Naive thymus-derived CD4-positive, alpha-beta T cell (primary cell): Measurements from ENCODE around the gene CBX5. TPM values are rescaled to one million over a fixed set of nuclear protein-coding genes. Genes with fewer than 3 reads are reported as not detected.
"Not testable (repeated sequence)": the region's sequence is repeated elsewhere in the genome, so short reads cannot be mapped to it uniquely, and the experiment has no call there.

Experiments used
- ATAC-seq: fragments of 150-1000 bp; cut with Tn5 transposase; 2 replicates; pipeline ENCODE4 v1.10.0; 2021; ENCODE audit warnings: mild to moderate bottlenecking, moderate library complexity
- CTCF ChIA-PET: fragments of 350-600 bp; sonication (Branson Sonifier 250); formaldehyde crosslinking; loops from one replicate; lab custom pipeline; 2021; ENCODE audit warnings: antibody characterized with exemption; lab: Charles Lee
- POLR2A ChIA-PET: fragments of 350-600 bp; sonication (Branson Sonifier 250); formaldehyde crosslinking; loops from one replicate; lab custom pipeline; 2021; ENCODE audit warnings: antibody characterized with exemption, inconsistent platforms; lab: Charles Lee
- DNase-seq, 9 donors: peaks; one replicate each; pipeline versions ENCODE4 v3.0.0 to v3.0.0-alpha.2; 2020 to 2022; ENCODE audit warnings: mixed read lengths in 1 of 9
- H3K27ac ChIP-seq: one replicate; pipeline ENCODE4 v1.7.0; 2013; ENCODE audit warnings: mild to moderate bottlenecking, low read depth, low read length, moderate library complexity
- H3K27me3 ChIP-seq, 2 donors: one replicate each; pipeline ENCODE4 v1.7.0; 2013; ENCODE audit warnings: low read length in 2 of 2, mild to moderate bottlenecking in 2 of 2, moderate library complexity in 2 of 2; ENCODE audit not compliant: control insufficient read depth in 2 of 2, insufficient read depth in 2 of 2
- H3K36me3 ChIP-seq, 3 experiments: 1 replicate in 2 of 3; 2 replicates in 1 of 3; pipeline ENCODE4 v1.7.0; 2013; ENCODE audit warnings: low read length in 3 of 3, mild to moderate bottlenecking in 3 of 3, moderate library complexity in 1 of 3; ENCODE audit not compliant: insufficient read depth in 3 of 3, control insufficient read depth in 2 of 3
- H3K4me1 ChIP-seq, 2 donors: one replicate each; pipeline ENCODE4 v1.7.0; 2013; ENCODE audit warnings: low read length in 2 of 2, mild to moderate bottlenecking in 2 of 2, moderate library complexity in 1 of 2; ENCODE audit not compliant: control insufficient read depth in 2 of 2, insufficient read depth in 2 of 2
- H3K4me3 ChIP-seq: 2 replicates; pipeline ENCODE4 v1.7.0; 2013; ENCODE audit warnings: mild to moderate bottlenecking, low read length
- H3K9me3 ChIP-seq, 3 experiments: 1 replicate in 2 of 3; 2 replicates in 1 of 3; pipeline ENCODE4 v1.7.0; 2013; ENCODE audit warnings: low read length in 3 of 3; ENCODE audit not compliant: control insufficient read depth in 2 of 3
- H3K27ac Mint-ChIP-seq, 9 donors: one replicate each; pipeline ENCODE4 v1.8.0; 2020 to 2022; ENCODE audit warnings: mixed read lengths in 9 of 9, mild to moderate bottlenecking in 8 of 9, moderate library complexity in 5 of 9, inconsistent platforms in 2 of 9
- H3K27me3 Mint-ChIP-seq, 5 donors: one replicate each; pipeline ENCODE4 v1.8.0; 2021 to 2022; ENCODE audit warnings: mixed read lengths in 5 of 5, mild to moderate bottlenecking in 1 of 5
- H3K36me3 Mint-ChIP-seq, 5 donors: one replicate each; pipeline ENCODE4 v1.8.0; 2020 to 2022; ENCODE audit warnings: mixed read lengths in 5 of 5, mild to moderate bottlenecking in 3 of 5, inconsistent platforms in 1 of 5
- H3K4me1 Mint-ChIP-seq, 7 donors: one replicate each; pipeline ENCODE4 v1.8.0; 2020 to 2022; ENCODE audit warnings: mixed read lengths in 7 of 7, mild to moderate bottlenecking in 3 of 7, inconsistent platforms in 1 of 7
- H3K4me3 Mint-ChIP-seq, 10 donors: one replicate each; pipeline ENCODE4 v1.8.0; 2020 to 2022; ENCODE audit warnings: mild to moderate bottlenecking in 10 of 10, mixed read lengths in 10 of 10, moderate library complexity in 6 of 10, inconsistent platforms in 2 of 10
- H3K9me3 Mint-ChIP-seq, 11 donors: one replicate each; pipeline ENCODE4 v1.8.0; 2020 to 2022; ENCODE audit warnings: mixed read lengths in 11 of 11, mild to moderate bottlenecking in 4 of 11, inconsistent platforms in 1 of 11, moderate library complexity in 1 of 11
- intact Hi-C, 2 donors: fragments of 100-400 bp; cut with micrococcal nuclease; formaldehyde crosslinking; loops; one replicate each; pipeline ENCODE4 v1.15.1; 2023
- polyA plus RNA-seq, 2 donors: library from polyadenylated mRNA; unstranded; fragments of 300-500 nt; fragmentation: Illumina TruSeq; gene quantifications; one replicate each; pipeline ENCODE4 v1.2.3, GENCODE V29; 2021
- total RNA-seq, 6 experiments: library from RNA in 5 of 6; stranded (reverse) in 5 of 6; gene quantifications; 1 replicate in 5 of 6; 2 replicates in 1 of 6; pipeline ENCODE4 v1.2.3 and lab custom pipeline; 2021 to 2026

Gene CBX5
- total and polyA plus RNA-seq, 7 experiments from 2014 or later = 28.2 to 133 (median 51.9) TPM

GRCh38 chr12:54286042-54287030 is 6.4 kb upstream of the CBX5 start:
- ChIA-PET POLR2A (interaction anchor here (0.6 to 1.9 kb wide), 5 partner anchors 9 to 79 kb away, joined by 4 to 10 read pairs (median 5); no protein-coding TSS in a partner anchor), CTCF (interaction anchor here (1.5 kb wide), 1 partner anchor 14 kb away, joined by 3 read pairs; no protein-coding TSS in a partner anchor)
- Mint-ChIP-seq H3K4me1 (peaks cover 0 to 59% (median 42%) of the 10 kb centered on the region in 7 donors), H3K4me3 (peak overlapping the region in 4 of 10 donors; percentile 16 to 33 (median 23)), H3K27ac (peak overlapping the region in 6 of 9 donors; percentile 15 to 84 (median 66)), H3K27me3 (no peaks in the 10 kb centered on the region), H3K9me3 (peaks cover 0 to 2% (median 0%) of the 10 kb centered on the region in 11 donors), H3K36me3 (peaks cover 18 to 45% (median 37%) of the 10 kb centered on the region in 5 donors)
- H3K27ac ChIP-seq = no peak overlapping the region
- H3K36me3 ChIP-seq = peaks cover 37 to 70% (median 52%) of the 10 kb centered on the region in 3 experiments
- H3K9me3 ChIP-seq = no peaks in the 10 kb centered on the region
- intact Hi-C loops = no loop called here
- ATAC-seq (no peak), DNase-seq (no peak)
- peaks cover 41 to 44% of the 10 kb centered on the region in 2 donors for H3K4me1 ChIP-seq
- H3K4me3 ChIP-seq = no peak overlapping the region
- H3K27me3 ChIP-seq = no peaks in the 10 kb centered on the region

GRCh38 chr12:54285150-54286041 is 5.5 kb upstream of the CBX5 start:
- H3K4me3 ChIP-seq = no peak overlapping the region

GRCh38 chr12:54284070-54284780 is 4.3 kb upstream of the CBX5 start:
- H3K27ac ChIP-seq = peak overlapping the region; percentile 92
- Mint-ChIP-seq H3K4me3 (peak overlapping the region in 1 of 10 donors; percentile 60), H3K27ac (peak overlapping the region in 5 of 9 donors; percentile 16 to 84 (median 54)), H3K36me3 (peaks cover 18 to 46% (median 37%) of the 10 kb centered on the region in 5 donors), H3K4me1 (peaks cover 0 to 61% (median 43%) of the 10 kb centered on the region in 7 donors)
- H3K27me3 Mint-ChIP-seq, H3K9me3 ChIP-seq, H3K9me3 Mint-ChIP-seq, H3K4me3 ChIP-seq, DNase-seq, intact Hi-C loops, ATAC-seq, H3K27me3 ChIP-seq: not testable (repeated sequence)
- H3K36me3 ChIP-seq = peaks cover 37 to 69% (median 53%) of the 10 kb centered on the region in 3 experiments
- POLR2A ChIA-PET = interaction anchor here (0.6 to 3.2 kb wide), 6 partner anchors 9 to 84 kb away, joined by 3 to 17 read pairs (median 4); no protein-coding TSS in a partner anchor
- CTCF ChIA-PET = interaction anchor here (1.2 kb wide), 1 partner anchor 33 kb away, joined by 4 read pairs; no protein-coding TSS in a partner anchor
- H3K4me1 ChIP-seq = peaks cover 44% of the 10 kb centered on the region in 2 donors

More at GRCh38 chr12:54285150-54286041, 5.5 kb upstream of the CBX5 start:
- Mint-ChIP-seq H3K9me3 (peaks cover 0 to 2% (median 0%) of the 10 kb centered on the region in 11 donors), H3K4me1 (peaks cover 0 to 61% (median 43%) of the 10 kb centered on the region in 7 donors), H3K4me3 (peak overlapping the region in 6 of 10 donors; percentile 47 to 72 (median 54)), H3K27ac (peak overlapping the region in 8 of 9 donors; percentile 25 to 84 (median 55)), H3K36me3 (peaks cover 18 to 46% (median 37%) of the 10 kb centered on the region in 5 donors), H3K27me3 (no peaks in the 10 kb centered on the region)
- ATAC-seq (no peak), DNase-seq (peak in 1 of 9 donors; percentile 10)
- no peaks in the 10 kb centered on the region for H3K27me3 ChIP-seq
- peaks cover 44% of the 10 kb centered on the region in 2 donors for H3K4me1 ChIP-seq
- POLR2A ChIA-PET = interaction anchor here (1.9 to 3.2 kb wide), 3 partner anchors 7 to 75 kb away, joined by 10 to 17 read pairs (median 15); no protein-coding TSS in a partner anchor
- H3K36me3 ChIP-seq = peaks cover 37 to 70% (median 53%) of the 10 kb centered on the region in 3 experiments
- H3K9me3 ChIP-seq = no peaks in the 10 kb centered on the region
- intact Hi-C loops = no loop called here
- CTCF ChIA-PET = interaction anchor here (1.5 kb wide), 1 partner anchor 13 kb away, joined by 3 read pairs; no protein-coding TSS in a partner anchor
- peak overlapping the region; percentile 28 for H3K27ac ChIP-seq

- peak overlapping the region; percentile 92 for H3K27ac ChIP-seq
- intact Hi-C loops = no loop called here
- CTCF ChIA-PET = interaction anchor here (0.6 to 1.2 kb wide), 3 partner anchors 9 to 97 kb away, joined by 3 to 4 read pairs (median 3); no protein-coding TSS in a partner anchor
- no peaks in the 10 kb centered on the region for H3K27me3 ChIP-seq
- peak overlapping the region; percentile 97 for H3K4me3 ChIP-seq
- H3K36me3 ChIP-seq = peaks cover 33 to 57% (median 52%) of the 10 kb centered on the region in 3 experiments
- Mint-ChIP-seq H3K4me3 (peak overlapping the region in 1 of 10 donors; percentile 78), H3K36me3 (peaks cover 18 to 43% (median 34%) of the 10 kb centered on the region in 5 donors), H3K9me3 (peaks cover 0 to 3% (median 0%) of the 10 kb centered on the region in 11 donors), H3K27ac (peak overlapping the region in 1 of 9 donors; percentile 75), H3K4me1 (peaks cover 0 to 61% (median 43%) of the 10 kb centered on the region in 7 donors), H3K27me3 (no peaks in the 10 kb centered on the region)
- ATAC-seq (no peak), DNase-seq (peak in 2 of 9 donors; percentile 20 to 45)
- H3K9me3 ChIP-seq = no peaks in the 10 kb centered on the region
- peaks cover 53 to 54% of the 10 kb centered on the region in 2 donors for H3K4me1 ChIP-seq
- POLR2A ChIA-PET = interaction anchor here (0.9 to 3.2 kb wide), 4 partner anchors 10 to 86 kb away, joined by 3 to 17 read pairs (median 10); no protein-coding TSS in a partner anchor
Observed at GRCh38 chr12:54282949-54283593, 3.1 kb upstream of the CBX5 start.

GRCh38 chr12:54281694-54282093 is 1.8 kb upstream of the CBX5 start:
- H3K27ac Mint-ChIP-seq, H3K27me3 ChIP-seq, H3K27me3 Mint-ChIP-seq, H3K9me3 ChIP-seq, H3K4me3 Mint-ChIP-seq, ATAC-seq, DNase-seq, H3K9me3 Mint-ChIP-seq: not testable (repeated sequence)
- Histone ChIP-seq H3K36me3 (peaks cover 24 to 43% (median 40%) of the 10 kb centered on the region in 3 experiments), H3K27ac (peak overlapping the region; percentile 92), H3K4me3 (peak overlapping the region; percentile 97), H3K4me1 (peaks cover 58% of the 10 kb centered on the region in 2 donors)
- intact Hi-C loops = loop anchor here in 1 of 2 donors (2.0 kb wide), 2 partner anchors 87 to 1835 kb away; partner anchors contain the start of gene RPL41
- H3K36me3 Mint-ChIP-seq = peaks cover 18 to 41% (median 24%) of the 10 kb centered on the region in 5 donors
- ChIA-PET CTCF (interaction anchor here (0.7 to 1.2 kb wide), 3 partner anchors 9 to 97 kb away, joined by 3 to 4 read pairs (median 3); no protein-coding TSS in a partner anchor), POLR2A (interaction anchor here (0.7 to 4.0 kb wide), 14 partner anchors 10 to 781 kb away, joined by 3 to 68 read pairs (median 10); partner anchors contain the start of genes COPZ1, NFE2 and TARBP2)
- peaks cover 3 to 57% (median 45%) of the 10 kb centered on the region in 7 donors for H3K4me1 Mint-ChIP-seq
